GM18867 (cell line): ENCODE results near the gene TANGO6.

Experiments
- ATAC-seq: cut with Tn5 transposase; IDR thresholded peaks from one replicate; pipeline ENCODE4 v1.9.1; 2021; ENCODE audit warnings: mild to moderate bottlenecking, moderate library complexity; ENCODE audit not compliant: unreplicated experiment

TANGO6 gene

GRCh38 chr16:69133373-69133954 is 290.1 kb downstream of the TANGO6 start:
- no peak for ATAC-seq
